GM19463 (cell line): ENCODE results near the gene AMFR.

ENCODE experiments used
- ATAC-seq: cut with Tn5 transposase; IDR thresholded peaks from one replicate; pipeline ENCODE4 v1.9.1; 2021; ENCODE audit warnings: mild to moderate bottlenecking, moderate library complexity; ENCODE audit not compliant: unreplicated experiment

Gene AMFR

DNA sequence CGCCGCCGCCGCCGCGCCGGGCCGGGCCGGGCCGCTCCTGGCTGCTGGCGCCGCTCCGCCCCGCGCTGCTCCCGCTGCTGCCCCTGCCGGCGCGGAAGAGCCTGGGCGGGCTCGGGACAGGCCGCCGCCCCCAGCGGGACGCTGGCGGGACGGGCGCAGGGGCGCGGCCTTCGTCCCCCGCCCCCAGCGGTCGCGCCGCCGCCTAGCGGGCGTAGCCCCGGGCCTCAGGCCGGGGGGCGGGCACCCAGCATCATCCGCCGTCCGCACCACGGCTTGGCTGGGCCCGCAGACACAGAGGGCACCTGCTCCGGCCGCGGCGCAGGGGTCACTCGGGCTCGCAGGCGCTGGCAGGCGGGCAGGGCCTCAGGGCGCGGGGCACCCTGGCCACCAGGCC is at the start of gene AMFR:
AMFR (minus strand) TSS at position 107 of the 394 bp plus-strand sequence. CDS start 218 bp downstream, outside the sequence.
- peak; percentile 82 for ATAC-seq

DNA sequence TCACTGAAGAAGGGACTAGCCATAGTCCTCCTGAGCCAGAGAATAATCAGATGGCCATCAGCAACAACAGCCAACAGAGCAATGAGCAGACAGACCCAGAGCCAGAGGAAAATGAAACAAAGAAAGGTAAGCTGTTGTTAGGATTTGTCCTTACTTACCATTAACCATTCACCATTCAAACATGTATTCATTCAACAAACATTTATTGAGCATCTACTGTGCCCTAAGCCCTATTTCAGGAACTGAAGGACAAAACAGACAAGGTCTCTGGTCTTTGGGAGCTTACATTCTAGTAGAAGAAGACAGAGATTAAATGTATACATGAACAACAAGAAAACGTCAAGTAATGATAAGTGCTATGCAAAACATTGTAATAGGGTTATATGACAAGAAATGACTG is 45.3 kb upstream of the AMFR start:
- ATAC-seq, result no peak

- no peak for ATAC-seq
Measured at GRCh38 chr16:56470232-56470631, 44.9 kb upstream of the AMFR start.

GRCh38 chr16:56469748-56470147 is 44.4 kb upstream of the AMFR start:
- ATAC-seq, result no peak

DNA sequence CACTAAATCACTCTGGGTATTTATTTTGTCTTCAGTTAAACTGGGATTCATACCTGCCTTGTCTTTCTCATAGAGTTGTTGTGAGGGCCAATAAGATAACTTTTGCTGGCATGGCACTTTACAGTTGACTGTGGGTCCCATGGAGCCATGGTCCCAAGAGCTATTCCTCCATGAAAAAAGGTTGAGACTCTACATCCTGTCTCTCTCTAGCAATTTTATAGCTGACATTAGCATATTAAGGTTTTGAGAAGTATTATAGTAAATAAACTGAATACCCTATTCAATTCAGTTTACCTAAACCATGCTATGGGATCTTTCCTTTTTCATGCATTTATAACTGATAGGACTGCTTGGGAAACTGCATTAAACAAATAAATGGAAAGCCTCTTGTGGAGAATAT is 43.5 kb upstream of the AMFR start:
- ATAC-seq, result no peak

DNA sequence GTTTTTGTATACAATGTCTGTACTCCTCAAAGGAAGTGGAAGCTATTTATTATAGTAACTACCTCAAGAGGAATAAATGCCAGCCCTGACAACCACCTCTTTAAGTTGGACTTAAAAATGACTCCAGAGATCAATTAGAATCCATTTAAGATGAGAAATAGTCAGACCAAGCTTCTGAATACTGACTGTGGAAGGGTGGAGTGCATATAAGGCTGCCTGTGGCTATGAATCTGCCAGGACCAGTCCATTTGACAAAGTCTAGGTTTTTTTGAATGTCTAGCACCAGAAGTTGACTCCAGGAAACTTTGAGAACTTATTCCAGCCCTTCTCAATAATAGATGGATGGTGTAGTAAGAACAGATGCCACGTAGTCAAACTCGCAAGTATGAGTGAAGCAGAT is 41.0 kb upstream of the AMFR start:
- ATAC-seq, result no peak

GRCh38 chr16:56463153-56463552 is 37.8 kb upstream of the AMFR start:
- no peak for ATAC-seq

DNA sequence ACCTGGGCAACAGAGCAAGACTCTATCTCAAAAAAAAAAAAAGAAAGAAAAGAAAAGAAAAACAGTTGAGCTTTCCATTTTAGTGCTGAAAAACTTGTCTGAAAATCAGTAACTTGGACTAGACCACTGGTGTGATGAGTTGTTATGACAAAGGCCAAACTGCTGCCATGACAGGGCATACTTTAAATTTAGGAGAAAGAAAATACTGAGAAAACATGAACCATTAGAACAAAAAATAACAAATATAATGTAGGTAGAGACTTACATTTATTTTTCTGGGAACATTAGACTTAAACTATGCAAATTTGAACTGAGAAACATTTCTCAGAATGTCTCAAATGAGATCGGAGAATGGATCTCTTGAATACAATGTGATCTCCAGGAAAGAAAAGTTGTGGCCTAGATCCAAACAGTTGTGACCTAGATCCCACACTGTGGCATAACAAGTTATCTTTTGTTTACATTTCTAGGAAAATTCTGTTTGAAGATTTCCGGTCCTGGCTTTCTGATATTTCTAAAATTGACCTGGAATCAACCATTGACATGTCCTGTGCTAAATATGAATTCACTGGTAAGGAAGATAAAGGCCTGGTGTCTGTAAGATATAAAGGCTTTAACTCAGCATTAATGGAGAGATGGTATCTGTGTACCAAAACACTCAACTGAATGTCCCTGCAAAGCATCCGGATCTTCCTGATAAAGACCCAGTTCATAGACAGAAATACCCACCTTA is 36.9 kb upstream of the AMFR start:
- no peak for ATAC-seq

- no peak for ATAC-seq
Measured at GRCh38 chr16:56460101-56460500, 34.8 kb upstream of the AMFR start.

GRCh38 chr16:56457927-56458470 is 32.7 kb upstream of the AMFR start:
- ATAC-seq, result no peak

DNA sequence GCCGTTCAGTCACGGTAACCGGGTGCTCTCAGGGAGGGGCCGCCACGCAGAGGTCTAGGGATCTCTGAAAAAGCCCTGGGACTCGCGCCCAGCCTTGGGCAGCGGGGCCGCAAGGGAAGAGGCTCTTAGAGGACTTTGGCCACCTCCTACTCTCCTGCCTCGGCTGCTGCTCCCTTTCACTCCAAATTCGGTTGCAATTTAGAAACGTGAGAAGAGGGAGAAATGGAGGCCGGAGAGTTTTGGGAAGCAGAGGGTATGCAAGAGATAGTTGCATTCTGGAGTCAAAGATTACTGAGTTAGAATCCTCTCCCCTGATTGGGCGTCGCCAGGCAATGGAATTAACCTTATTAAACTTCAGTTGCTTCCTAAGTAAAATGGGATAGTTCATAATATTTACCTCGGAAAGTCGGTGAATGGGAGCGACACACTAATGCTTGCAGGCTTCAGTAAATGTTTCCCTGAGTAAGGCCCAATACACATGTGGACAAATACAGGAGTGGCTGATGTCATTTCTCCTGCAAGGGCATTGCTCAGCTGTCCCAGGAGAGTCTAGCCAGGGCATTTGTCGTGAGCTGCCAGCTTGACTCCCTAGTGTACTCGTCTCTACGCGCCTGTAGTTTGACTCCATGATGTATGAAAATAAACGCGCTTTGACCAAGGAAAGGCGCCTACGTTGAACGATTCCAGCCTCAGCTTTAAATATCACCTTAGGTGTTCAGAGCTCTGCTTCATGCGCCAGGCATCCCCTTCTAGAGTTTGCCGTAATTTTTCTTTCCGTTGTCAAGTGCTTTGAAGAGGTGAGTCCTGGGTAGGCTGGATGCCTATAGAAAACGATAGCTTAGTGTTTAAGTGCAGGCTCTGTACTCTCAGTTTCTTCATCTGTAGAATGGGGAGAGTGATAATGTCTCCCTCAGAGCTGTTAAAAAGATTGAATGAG is 26.7 kb upstream of the AMFR start:
- peak; percentile 35 for ATAC-seq

DNA sequence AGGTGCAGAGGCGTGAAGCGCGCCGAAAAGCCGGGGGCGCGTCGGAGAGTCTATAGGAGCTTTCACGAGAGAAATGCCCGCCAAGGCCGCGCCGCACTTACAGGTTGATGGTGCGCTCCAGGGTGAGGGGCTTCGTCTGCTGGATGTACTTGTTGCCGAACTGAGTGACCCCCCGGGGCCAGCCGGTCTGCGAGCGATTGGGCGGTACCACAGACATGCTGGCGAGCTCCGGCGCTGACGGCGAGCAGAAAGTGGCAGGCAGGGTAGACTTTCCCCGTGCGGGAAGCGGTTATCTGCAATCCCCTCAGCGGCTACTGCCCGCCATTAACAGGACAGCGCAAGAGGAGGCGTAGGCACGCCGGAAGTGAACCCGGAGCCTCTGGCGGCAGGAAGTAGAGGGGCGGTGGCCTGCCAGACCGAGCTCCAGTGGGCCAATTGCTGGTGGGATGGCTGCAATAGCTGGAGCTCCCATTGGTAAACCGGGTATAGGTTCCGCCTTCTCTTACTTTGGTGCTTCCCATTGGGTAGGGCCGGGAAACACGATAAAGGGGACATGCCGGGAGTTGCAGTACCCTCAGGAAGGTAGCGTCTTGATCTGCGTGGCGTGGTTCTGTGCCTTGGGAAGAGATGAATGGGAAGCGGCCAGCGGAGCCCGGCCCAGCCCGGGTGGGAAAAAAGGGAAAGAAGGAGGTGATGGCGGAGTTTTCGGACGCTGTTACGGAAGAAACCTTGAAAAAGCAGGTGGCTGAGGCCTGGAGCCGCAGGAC is 25.8 kb upstream of the AMFR start, which contains the start of the genes NUDT21 and OGFOD1:
NUDT21 (minus strand) TSS at position 347 of the 767 bp plus-strand sequence; CDS start at position 217, 130 bp downstream.
OGFOD1 (plus strand) TSS at position 569 of the 767 bp plus-strand sequence; CDS start at position 628, 59 bp downstream.
- ATAC-seq, result peak; percentile 95

DNA sequence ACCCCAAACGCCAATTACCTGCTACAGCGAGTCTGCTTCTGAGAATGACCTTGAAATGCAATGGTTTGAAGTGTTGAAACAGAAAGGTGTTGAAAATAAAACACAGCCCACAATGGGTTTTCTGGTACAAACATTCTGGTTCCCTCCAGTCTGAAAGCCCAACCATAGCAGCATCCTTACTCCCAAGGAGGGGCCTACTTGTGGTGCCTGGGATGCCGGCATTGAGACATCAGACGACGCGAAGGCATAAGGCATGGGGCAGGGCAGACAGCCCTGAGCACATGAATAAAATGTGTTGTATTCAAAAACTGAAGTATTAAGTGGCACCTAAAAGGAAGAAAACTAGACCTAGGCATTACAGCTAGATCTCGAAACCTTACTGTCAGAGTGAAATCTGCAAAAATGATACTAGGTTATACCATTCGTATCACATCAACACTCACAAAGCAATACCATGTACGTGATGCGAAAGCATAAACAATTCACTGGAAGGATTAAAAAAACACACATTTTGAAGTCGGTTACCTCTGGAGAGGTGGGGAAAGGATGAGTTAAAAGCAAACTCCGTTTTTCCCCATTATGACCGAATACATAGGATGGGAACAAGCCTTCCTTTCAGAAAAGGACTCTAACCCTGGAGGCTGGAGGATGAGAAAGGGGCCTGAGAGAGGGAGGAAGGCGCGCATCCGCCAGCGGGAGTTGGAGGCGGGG is 25.1 kb upstream of the AMFR start:
- ATAC-seq, result peak; percentile 18

DNA sequence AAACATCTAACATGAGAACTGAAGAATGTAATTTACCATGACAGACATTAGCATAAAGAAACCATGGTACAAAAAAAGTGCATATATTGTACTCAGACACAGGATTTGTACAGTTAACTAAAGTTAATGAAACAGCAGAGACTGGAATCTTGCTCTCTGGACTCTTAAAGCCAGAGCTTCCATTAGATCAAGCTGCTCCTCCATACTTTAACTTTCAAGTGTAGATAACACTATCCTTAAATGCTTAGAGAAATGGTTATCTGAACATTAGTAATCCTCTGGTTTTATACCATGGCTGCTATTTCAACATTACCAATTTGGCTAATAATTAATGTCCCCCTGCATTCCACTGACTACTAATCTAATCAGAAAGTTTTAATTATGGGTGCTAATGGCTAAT is 22.7 kb upstream of the AMFR start:
- no peak for ATAC-seq

DNA sequence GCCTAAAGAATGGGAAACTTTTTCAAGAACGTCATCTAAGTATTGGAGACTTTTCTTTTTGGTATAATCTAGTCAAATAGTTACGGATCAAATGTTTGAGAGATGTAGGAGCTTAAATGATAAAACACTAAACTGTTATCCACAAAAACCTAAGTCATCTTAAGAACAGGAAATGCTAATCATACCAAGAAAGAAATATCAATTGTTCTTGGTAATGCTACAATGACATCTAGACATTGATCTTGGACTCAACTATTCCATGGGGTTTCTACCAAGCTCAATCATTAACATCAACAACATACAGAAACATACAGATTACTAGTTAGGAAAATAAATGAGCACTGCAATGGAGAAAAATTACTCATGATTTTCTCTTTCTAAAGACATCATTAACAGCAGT is 21.9 kb upstream of the AMFR start:
- no peak for ATAC-seq

DNA sequence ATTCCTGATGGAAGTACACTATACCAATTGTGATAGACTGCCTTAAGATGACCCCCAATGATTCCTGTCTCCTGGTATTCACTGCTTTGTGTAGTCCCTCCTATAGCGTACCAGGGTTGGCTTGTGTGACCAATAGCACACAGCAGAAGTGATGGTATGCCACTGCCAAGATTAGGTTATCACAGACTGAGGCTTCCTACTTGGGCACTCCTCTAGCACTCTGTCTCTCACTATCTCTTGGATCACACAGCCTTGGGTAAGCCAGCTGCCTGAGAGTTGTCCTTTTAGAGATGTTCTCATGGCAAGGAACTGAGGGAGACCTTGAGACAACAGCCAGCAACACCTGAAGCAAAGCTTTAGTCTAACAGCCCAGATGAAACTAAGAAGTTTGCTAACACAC is 12.7 kb upstream of the AMFR start:
- ATAC-seq, result no peak

DNA sequence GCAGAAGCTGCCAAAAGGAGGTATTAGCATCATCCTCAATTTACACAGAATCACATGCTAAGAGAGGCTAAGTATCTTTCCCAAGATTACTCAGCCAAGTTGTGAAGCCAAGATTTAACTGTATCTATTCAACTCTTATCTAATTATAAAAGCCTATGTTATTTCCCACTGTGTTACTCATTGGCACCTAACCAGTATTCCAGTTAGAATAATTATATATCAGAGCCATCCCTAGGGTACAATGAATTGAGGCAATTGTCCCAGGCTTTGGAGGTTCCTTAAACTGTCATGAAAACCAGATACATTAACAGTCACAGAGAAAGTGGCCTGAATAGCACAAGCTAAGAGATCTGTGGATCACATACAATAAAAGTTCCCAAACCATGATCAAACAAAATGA is 10.9 kb upstream of the AMFR start:
- ATAC-seq, result no peak

- no peak for ATAC-seq
Measured at GRCh38 chr16:56428091-56428490, 2.7 kb upstream of the AMFR start.

GRCh38 chr16:56426585-56426984 is 1.2 kb upstream of the AMFR start:
- ATAC-seq, result no peak

- ATAC-seq, result peak; percentile 35
Measured at GRCh38 chr16:56424791-56425438, 430 bp downstream of the AMFR start.
